CD14-positive monocyte (primary cell): Measurements from ENCODE around the gene PMFBP1. TPM values are rescaled to one million over a fixed set of nuclear protein-coding genes. Genes with fewer than 3 reads are reported as not detected.

Experiments
- DNase-seq, 3 donors: peaks; one replicate each; pipeline ENCODE4 v3.0.0-alpha.2; 2011 to 2022
- H2AFZ ChIP-seq: 2 replicates; pipeline ENCODE4 v1.6.0; 2012; ENCODE audit warnings: mild to moderate bottlenecking, low read depth, low read length, inconsistent platforms; ENCODE audit not compliant: insufficient read depth, poor library complexity, severe bottlenecking
- H3K27ac ChIP-seq, 2 donors: 1 replicate in 1 of 2; 2 replicates in 1 of 2; pipeline ENCODE4 v1.5.1; 2012 to 2013; ENCODE audit warnings: low read length in 2 of 2, control low read depth in 1 of 2, inconsistent platforms in 1 of 2, low read depth in 1 of 2, mild to moderate bottlenecking in 1 of 2
- H3K27me3 ChIP-seq, 2 donors: one replicate each; pipeline versions ENCODE4 v1.6.0 to v1.6.1; 2011 to 2013; ENCODE audit warnings: low read length in 2 of 2; ENCODE audit not compliant: control insufficient read depth in 2 of 2, insufficient read depth in 2 of 2
- H3K36me3 ChIP-seq, 2 donors: replicated peaks in 1 of 2; 1 replicate in 1 of 2; 2 replicates in 1 of 2; pipeline versions ENCODE4 v1.5.1 to v1.6.1; 2012 to 2013; ENCODE audit warnings: low read length in 2 of 2, control low read depth in 1 of 2, inconsistent platforms in 1 of 2, mild to moderate bottlenecking in 1 of 2; ENCODE audit not compliant: insufficient read depth in 2 of 2, control insufficient read depth in 1 of 2
- H3K4me1 ChIP-seq, 2 donors: 1 replicate in 1 of 2; 2 replicates in 1 of 2; pipeline versions ENCODE4 v1.5.1 to v1.6.1; 2012 to 2013; ENCODE audit warnings: low read length in 2 of 2, control low read depth in 1 of 2, inconsistent platforms in 1 of 2, mild to moderate bottlenecking in 1 of 2, moderate library complexity in 1 of 2; ENCODE audit not compliant: insufficient read depth in 2 of 2, control insufficient read depth in 1 of 2
- H3K4me2 ChIP-seq: replicated peaks from 2 replicates; pipeline ENCODE3; 2012; ENCODE audit warnings: low read length, moderate library complexity, mild to moderate bottlenecking; ENCODE audit not compliant: poor library complexity, severe bottlenecking; ENCODE audit errors: extremely low read depth
- H3K4me3 ChIP-seq, 3 experiments: fragments of 200-600 bp in 1 of 3; sonication (generic) in 1 of 3; replicated peaks in 1 of 3; 1 replicate in 2 of 3; 2 replicates in 1 of 3; pipeline ENCODE4 v1.5.1; 2011 to 2013; ENCODE audit warnings: low read length in 3 of 3, mild to moderate bottlenecking in 3 of 3, control low read depth in 2 of 3, low read depth in 2 of 3, inconsistent platforms in 1 of 3, moderate library complexity in 1 of 3
- H3K79me2 ChIP-seq: 2 replicates; pipeline ENCODE4 v1.6.0; 2012; ENCODE audit warnings: mild to moderate bottlenecking, control low read depth, inconsistent platforms, low read length, moderate library complexity; ENCODE audit not compliant: insufficient read depth
- H3K9ac ChIP-seq: 2 replicates; pipeline ENCODE4 v1.6.0; 2017; ENCODE audit warnings: low read length, mild to moderate bottlenecking; ENCODE audit not compliant: insufficient read depth, poor library complexity, severe bottlenecking
- H3K9me3 ChIP-seq, 2 donors: replicated peaks in 1 of 2; 1 replicate in 1 of 2; 2 replicates in 1 of 2; pipeline versions ENCODE4 v1.5.1 to v1.6.1; 2012 to 2013; ENCODE audit warnings: low read length in 2 of 2, control low read depth in 1 of 2; ENCODE audit not compliant: control insufficient read depth in 1 of 2, insufficient read depth in 1 of 2
- H4K20me1 ChIP-seq: 2 replicates; pipeline ENCODE4 v1.6.0; 2012; ENCODE audit warnings: mild to moderate bottlenecking, low read length, control low read depth, moderate library complexity; ENCODE audit not compliant: insufficient read depth
- H3K27ac Mint-ChIP-seq, 7 donors: one replicate each; pipeline ENCODE4 v1.8.0; 2020; ENCODE audit warnings: mild to moderate bottlenecking in 7 of 7, mixed read lengths in 7 of 7, moderate library complexity in 6 of 7, inconsistent platforms in 2 of 7
- H3K27me3 Mint-ChIP-seq, 3 donors: one replicate each; pipeline ENCODE4 v1.8.0; 2021 to 2022; ENCODE audit warnings: low read depth in 3 of 3, mild to moderate bottlenecking in 3 of 3, mixed read lengths in 3 of 3, moderate library complexity in 3 of 3, inconsistent platforms in 1 of 3
- H3K36me3 Mint-ChIP-seq, 2 donors: one replicate each; pipeline ENCODE4 v1.8.0; 2020; ENCODE audit warnings: mixed read lengths in 2 of 2, inconsistent platforms in 1 of 2, mild to moderate bottlenecking in 1 of 2
- H3K4me1 Mint-ChIP-seq: one replicate; pipeline ENCODE4 v1.8.0; 2020; ENCODE audit warnings: mild to moderate bottlenecking, mixed read lengths
- H3K4me3 Mint-ChIP-seq, 2 donors: one replicate each; pipeline ENCODE4 v1.8.0; 2020; ENCODE audit warnings: mild to moderate bottlenecking in 2 of 2, mixed read lengths in 2 of 2, moderate library complexity in 1 of 2
- H3K9me3 Mint-ChIP-seq, 7 donors: one replicate each; pipeline ENCODE4 v1.8.0; 2020 to 2022; ENCODE audit warnings: mixed read lengths in 7 of 7, mild to moderate bottlenecking in 6 of 7, moderate library complexity in 6 of 7, inconsistent platforms in 2 of 7
- CTCF ChIP-seq: fragments of 200-600 bp; IDR thresholded peaks from one replicate; pipeline ENCODE4 v1.8.0; 2022; ENCODE audit warnings: antibody characterized with exemption, mild to moderate bottlenecking
- WGBS: methylation state at CpG from one replicate; pipeline ENCODE4 v1.1.5; 2013; ENCODE audit warnings: missing lambda C conversion rate; ENCODE audit not compliant: insufficient coverage; 5-methylcytosine and 5-hydroxymethylcytosine counted together
- intact Hi-C, 2 donors: fragments of 100-400 bp; cut with micrococcal nuclease; formaldehyde crosslinking; loops; one replicate each; pipeline versions ENCODE4 v1.15.0 to v1.15.1; 2023
- polyA plus RNA-seq, 3 donors: library from polyadenylated mRNA; depleted of rRNA in 1 of 3; unstranded in 2 of 3; stranded (reverse) in 1 of 3; fragments of 300-500 nt in 2 of 3; fragments of >200 nt in 1 of 3; fragmentation: Illumina TruSeq in 2 of 3; gene quantifications; 1 replicate in 2 of 3; 2 replicates in 1 of 3; pipeline ENCODE4 v1.2.3, GENCODE V29; 2012 to 2021

The PMFBP1 gene
- polyA plus RNA-seq, 3 donors: 0.15 to 0.87 (median 0.18) TPM

- no peak overlapping the region for H3K4me3 ChIP-seq
- intact Hi-C loops: no loop called here
- no peak for DNase-seq
- no peak overlapping the region for H3K4me2 ChIP-seq
- H3K27me3 Mint-ChIP-seq: no peaks in the 10 kb centered on the region
- no peaks in the 10 kb centered on the region for H3K27me3 ChIP-seq
- H3K27ac ChIP-seq: no peak overlapping the region
- H3K36me3 ChIP-seq: peaks cover 56 to 65% of the 10 kb centered on the region in 2 donors
- peaks cover 13 to 21% (median 15%) of the 10 kb centered on the region in 7 donors for H3K9me3 Mint-ChIP-seq
- H3K36me3 Mint-ChIP-seq: peaks cover 52 to 60% of the 10 kb centered on the region in 2 donors
- WGBS: no CpG with 5 or more reads among the region's 2 CpGs
- no peaks in the 10 kb centered on the region for H3K4me1 Mint-ChIP-seq
- TF ChIP-seq CTCF: no peak
- no peak overlapping the region for H3K27ac Mint-ChIP-seq
- H3K4me3 Mint-ChIP-seq: no peak overlapping the region
- no peak overlapping the region for H3K9ac ChIP-seq
- peaks cover 7% of the 10 kb centered on the region for H3K79me2 ChIP-seq
- H2AFZ ChIP-seq: no peak overlapping the region
- H3K4me1 ChIP-seq: no peaks in the 10 kb centered on the region
- H4K20me1 ChIP-seq: peaks cover 5% of the 10 kb centered on the region
- H3K9me3 ChIP-seq: peaks cover 15 to 19% of the 10 kb centered on the region in 2 donors
Observed at GRCh38 chr16:72085002-72085401, 87.0 kb downstream of the PMFBP1 start.

DNA sequence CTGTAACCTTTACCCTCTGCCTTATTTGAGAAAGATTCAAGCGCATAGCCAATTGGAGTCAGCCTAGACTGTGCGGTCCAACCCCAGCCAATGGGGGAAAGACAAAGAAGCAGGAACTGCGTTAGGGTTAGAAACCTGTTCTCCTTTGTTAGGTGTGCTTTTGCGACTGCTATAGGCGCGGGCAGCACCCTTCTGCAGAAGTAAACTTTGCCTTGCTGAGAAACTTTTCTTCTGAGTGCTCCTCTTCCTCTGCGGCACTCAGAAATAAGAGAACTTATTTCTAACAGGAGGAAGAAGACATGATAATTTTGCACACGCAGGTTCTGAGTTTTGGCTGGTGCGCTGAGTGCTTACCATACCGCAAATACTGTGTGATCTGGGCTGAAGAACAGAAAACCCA is 87.5 kb downstream of the PMFBP1 start:
- Histone ChIP-seq H3K79me2 (peaks cover 7% of the 10 kb centered on the region), H3K9me3 (peaks cover 15 to 19% of the 10 kb centered on the region in 2 donors), H3K27ac (no peak overlapping the region), H3K36me3 (peaks cover 51 to 60% of the 10 kb centered on the region in 2 donors), H3K27me3 (no peaks in the 10 kb centered on the region), H4K20me1 (no peaks in the 10 kb centered on the region), H3K4me3 (no peak overlapping the region), H3K4me1 (no peaks in the 10 kb centered on the region), H3K4me2 (no peak overlapping the region), H3K9ac (no peak overlapping the region), H2AFZ (no peak overlapping the region)
- no peak overlapping the region for H3K27ac Mint-ChIP-seq
- peaks cover 47 to 54% of the 10 kb centered on the region in 2 donors for H3K36me3 Mint-ChIP-seq
- peaks cover 13 to 23% (median 15%) of the 10 kb centered on the region in 7 donors for H3K9me3 Mint-ChIP-seq
- H3K4me1 Mint-ChIP-seq: no peaks in the 10 kb centered on the region
- no peak for DNase-seq
- no peak overlapping the region for H3K4me3 Mint-ChIP-seq
- intact Hi-C loops: no loop called here
- no peaks in the 10 kb centered on the region for H3K27me3 Mint-ChIP-seq
- WGBS: 100% methylated on average over 3 of the region's 10 CpGs
- TF ChIP-seq CTCF: no peak
